ENCODE results near the gene DFFB.
A peak's percentile ranks its signal among the peaks of the same experiment; 100 is the strongest.

DFFB gene

GRCh38 chr1:3926956-3927355, 69.7 kb downstream of the DFFB start:
- peaks cover 0 to 19% of the 10 kb centered on the region in 2 donors for H3K27me3 Mint-ChIP-seq
- no peak for DNase-seq
- peaks cover 0 to 3% of the 10 kb centered on the region in 2 donors for H3K4me1 Mint-ChIP-seq (ENCODE audit: low read depth in 2 of 2)
- H3K4me3 Mint-ChIP-seq = no peak overlapping the region
- no peak overlapping the region for H3K27ac Mint-ChIP-seq
- H3K36me3 Mint-ChIP-seq (ENCODE audit: insufficient read depth) = peaks cover 3% of the 10 kb centered on the region
- ATAC-seq (replicated peaks) = no peak
- H3K9me3 Mint-ChIP-seq = peaks cover 0 to 5% of the 10 kb centered on the region in 2 donors

- Mint-ChIP-seq H3K4me1 (ENCODE audit: low read depth in 2 of 2) (no peaks in the 10 kb centered on the region), H3K27ac (peak overlapping the region in 1 of 2 donors; percentile 22), H3K9me3 (peaks cover 0 to 5% of the 10 kb centered on the region in 2 donors), H3K36me3 (ENCODE audit: insufficient read depth) (peaks cover 3% of the 10 kb centered on the region), H3K27me3 (peaks cover under 1 to 24% of the 10 kb centered on the region in 2 donors), H3K4me3 (no peak overlapping the region)
- no peak for ATAC-seq (replicated peaks)
- no peak for DNase-seq
These were observed 71.3 kb downstream of the DFFB start for GRCh38 chr1:3928586-3928985.

GRCh38 chr1:3929126-3929525, 71.8 kb downstream of the DFFB start:
- Mint-ChIP-seq H3K9me3 (peaks cover 0 to 5% of the 10 kb centered on the region in 2 donors), H3K27ac (peak overlapping the region in 1 of 2 donors; percentile 22), H3K36me3 (ENCODE audit: insufficient read depth) (peaks cover 3% of the 10 kb centered on the region), H3K27me3 (peaks cover 6 to 22% of the 10 kb centered on the region in 2 donors), H3K4me3 (no peak overlapping the region), H3K4me1 (ENCODE audit: low read depth in 2 of 2) (no peaks in the 10 kb centered on the region)
- no peak for ATAC-seq (replicated peaks)
- DNase-seq = no peak

- no peak overlapping the region for H3K27ac Mint-ChIP-seq
- peaks cover 3% of the 10 kb centered on the region for H3K36me3 Mint-ChIP-seq (ENCODE audit: insufficient read depth)
- DNase-seq (no peak), ATAC-seq (replicated peaks) (no peak)
- peaks cover 0 to 5% of the 10 kb centered on the region in 2 donors for H3K9me3 Mint-ChIP-seq
- H3K4me1 Mint-ChIP-seq (ENCODE audit: low read depth in 2 of 2) = no peaks in the 10 kb centered on the region
- no peak overlapping the region for H3K4me3 Mint-ChIP-seq
- H3K27me3 Mint-ChIP-seq = peaks cover 12 to 34% of the 10 kb centered on the region in 2 donors
These were observed 73.2 kb downstream of the DFFB start for GRCh38 chr1:3930301-3931006.

DNA sequence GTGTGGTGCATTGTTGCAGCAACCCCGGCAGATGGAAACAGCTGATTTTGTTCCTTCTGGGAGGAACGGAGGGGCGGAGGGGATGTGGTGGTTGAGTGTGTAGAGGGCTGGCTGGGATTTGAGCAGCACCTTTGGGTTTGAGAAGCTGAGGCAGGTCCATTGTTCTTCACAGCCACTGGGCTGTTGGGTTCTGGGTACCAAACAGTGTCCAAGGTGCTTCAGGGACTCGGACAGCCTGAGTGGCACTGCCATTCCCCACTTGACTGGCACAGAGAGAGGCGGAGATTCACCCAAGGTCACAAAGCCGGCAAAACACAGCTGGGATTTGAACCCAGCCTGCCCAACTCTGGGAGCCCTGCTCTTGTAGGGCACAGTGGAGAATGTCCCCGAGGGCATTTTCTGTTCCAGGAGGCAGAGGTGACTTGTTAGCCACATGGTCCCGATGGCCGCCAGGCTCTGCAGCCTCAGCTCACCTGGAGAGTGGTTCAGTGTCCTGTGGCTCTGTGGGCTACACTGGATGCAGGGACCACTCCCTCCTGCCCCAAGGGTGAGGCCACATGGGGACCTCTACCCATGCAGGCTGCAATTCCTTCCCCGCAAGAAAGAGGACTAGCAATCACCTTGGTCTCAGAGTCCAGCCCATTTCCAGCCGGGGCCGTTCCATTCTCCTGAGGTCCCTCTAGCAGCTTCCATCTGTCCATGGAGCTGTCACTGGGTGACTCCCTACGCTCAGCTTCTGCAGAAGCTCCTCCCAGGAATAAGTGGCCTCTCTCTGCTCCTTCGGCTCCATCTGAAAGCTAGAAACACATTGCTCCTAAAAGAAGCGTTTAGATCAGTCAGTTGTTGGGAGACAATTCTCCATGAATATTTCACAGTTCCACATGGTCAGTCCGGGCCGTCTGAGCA, 74.0 kb downstream of the DFFB start:
- H3K27ac Mint-ChIP-seq = no peak overlapping the region
- DNase-seq (no peak), ATAC-seq (replicated peaks) (no peak)
- no peak overlapping the region for H3K4me3 Mint-ChIP-seq
- H3K4me1 Mint-ChIP-seq (ENCODE audit: low read depth in 2 of 2) = no peaks in the 10 kb centered on the region
- peaks cover 3% of the 10 kb centered on the region for H3K36me3 Mint-ChIP-seq (ENCODE audit: insufficient read depth)
- peaks cover 0 to 5% of the 10 kb centered on the region in 2 donors for H3K9me3 Mint-ChIP-seq
- peaks cover 12 to 33% of the 10 kb centered on the region in 2 donors for H3K27me3 Mint-ChIP-seq

DNA sequence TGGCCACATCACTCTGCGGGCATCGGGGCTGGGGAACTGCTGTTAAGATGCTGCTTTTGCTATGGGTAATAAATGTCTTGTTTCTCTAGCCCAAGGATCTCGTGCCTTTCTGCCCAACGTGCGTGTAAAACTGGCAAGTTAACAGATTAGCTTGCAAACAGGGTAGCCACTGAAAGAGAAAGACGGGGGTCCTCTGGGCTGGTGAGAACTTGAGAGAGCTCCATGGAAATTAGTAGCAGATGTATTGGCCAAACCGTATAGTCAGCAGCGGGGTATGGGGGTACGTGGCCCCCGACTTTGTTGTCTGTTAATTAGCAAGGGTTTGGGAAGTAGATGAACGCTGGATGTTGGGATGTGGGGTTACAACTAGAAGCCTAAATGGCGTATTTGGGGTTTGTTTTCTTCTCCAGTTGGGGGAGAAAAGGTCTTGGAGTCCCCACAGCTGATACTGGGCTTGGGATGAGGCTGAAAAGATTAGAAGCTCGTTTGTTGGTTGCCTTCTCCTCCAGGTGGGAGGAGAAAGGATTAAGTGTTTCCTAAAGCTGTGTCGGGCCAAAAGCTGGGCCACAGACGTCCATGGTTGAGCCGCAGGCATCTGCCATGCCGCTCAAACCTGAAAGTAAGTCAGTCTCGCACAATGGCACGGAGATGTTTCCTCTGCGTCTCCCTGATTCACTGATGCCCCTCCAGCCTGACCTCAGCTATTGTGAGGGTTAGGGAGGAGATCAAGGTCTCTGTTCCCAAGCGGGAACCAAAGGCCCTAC, 75.1 kb downstream of the DFFB start:
- peaks cover 3% of the 10 kb centered on the region for H3K36me3 Mint-ChIP-seq (ENCODE audit: insufficient read depth)
- H3K4me1 Mint-ChIP-seq (ENCODE audit: low read depth in 2 of 2) = no peaks in the 10 kb centered on the region
- H3K27me3 Mint-ChIP-seq = peaks cover 17 to 29% of the 10 kb centered on the region in 2 donors
- ATAC-seq (replicated peaks) (no peak), DNase-seq (no peak)
- no peak overlapping the region for H3K27ac Mint-ChIP-seq
- peaks cover 0 to 5% of the 10 kb centered on the region in 2 donors for H3K9me3 Mint-ChIP-seq
- no peak overlapping the region for H3K4me3 Mint-ChIP-seq

Data from effector memory CD8-positive, alpha-beta T cell (primary cell).